ENCODE measurements around the gene HCAR3.

The HCAR3 gene

GRCh38 chr12:122669397-122670070, 47.1 kb downstream of the HCAR3 start:
- no peak for DNase-seq (ENCODE audit: low read depth in 2 of 2)

GRCh38 chr12:122668268-122668667, 48.3 kb downstream of the HCAR3 start:
- DNase-seq (ENCODE audit: low read depth in 2 of 2) = no peak

- no peak for DNase-seq (ENCODE audit: low read depth in 2 of 2)
These were observed 50.9 kb downstream of the HCAR3 start for GRCh38 chr12:122665759-122666158.

GRCh38 chr12:122665349-122665748, 51.3 kb downstream of the HCAR3 start:
- DNase-seq (ENCODE audit: low read depth in 2 of 2) = no peak

Measured in fibroblast of skin of left quadriceps (primary cell).